Stimulated activated CD8-positive, alpha-beta memory T cell treated with anti-CD3 and anti-CD28 coated beads, Interleukin-15, amount 100 ng/mL, for 1 hour (primary cell): ENCODE measurements around the gene CTU2.
"Not testable (repeated sequence)": the region's sequence is repeated elsewhere in the genome, so short reads cannot be mapped to it uniquely, and the experiment has no call there.

ENCODE experiments used
- DNase-seq: peaks from one replicate; pipeline ENCODE4 v3.0.0-alpha.2; 2020; ENCODE audit warnings: low read depth

CTU2 gene

DNA sequence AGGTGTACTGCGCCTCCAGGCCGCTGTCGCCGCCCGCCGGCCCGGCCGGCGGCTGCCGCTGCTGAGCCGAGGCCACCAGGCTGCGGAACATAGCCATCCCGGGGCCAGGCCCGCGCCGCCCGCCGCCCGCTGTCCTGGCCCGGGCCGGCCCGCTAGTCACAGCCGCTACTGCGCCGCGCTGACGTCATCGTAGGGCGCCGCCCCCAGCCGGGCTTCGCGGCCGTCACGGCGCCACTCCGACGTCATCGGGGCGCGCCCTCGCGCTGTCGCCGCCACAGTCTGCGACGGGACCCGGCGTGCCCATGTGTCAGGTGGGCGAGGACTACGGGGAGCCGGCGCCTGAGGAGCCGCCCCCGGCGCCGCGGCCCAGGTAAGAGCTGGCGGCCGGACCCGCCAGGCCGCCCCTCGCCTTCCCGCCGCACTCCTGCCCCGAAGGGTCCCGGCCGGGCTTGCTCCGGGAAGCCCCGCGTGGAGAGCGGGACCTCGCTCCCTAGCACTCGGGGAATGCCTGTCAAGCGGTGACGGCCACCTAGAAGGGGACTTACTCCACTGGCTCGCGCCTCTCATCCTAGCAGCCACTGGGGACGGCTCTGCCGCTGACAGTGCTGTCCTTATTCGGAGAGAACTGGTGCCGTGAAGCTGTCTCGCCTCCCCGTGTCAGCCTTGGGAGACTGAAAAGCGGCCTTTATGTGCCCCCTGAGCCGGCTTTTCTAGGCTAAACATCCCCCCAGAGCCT is at the start of gene CTU2, which contains the start of gene RNF166:
Gene CTU2 (plus strand): TSS at position 275 of the 736 bp plus-strand sequence. CDS start 28 bp downstream, at position 303.
Gene RNF166 (minus strand): TSS at position 180 of the 736 bp plus-strand sequence. CDS start 83 bp downstream, at position 97.
- peak; percentile 81 for DNase-seq

DNA sequence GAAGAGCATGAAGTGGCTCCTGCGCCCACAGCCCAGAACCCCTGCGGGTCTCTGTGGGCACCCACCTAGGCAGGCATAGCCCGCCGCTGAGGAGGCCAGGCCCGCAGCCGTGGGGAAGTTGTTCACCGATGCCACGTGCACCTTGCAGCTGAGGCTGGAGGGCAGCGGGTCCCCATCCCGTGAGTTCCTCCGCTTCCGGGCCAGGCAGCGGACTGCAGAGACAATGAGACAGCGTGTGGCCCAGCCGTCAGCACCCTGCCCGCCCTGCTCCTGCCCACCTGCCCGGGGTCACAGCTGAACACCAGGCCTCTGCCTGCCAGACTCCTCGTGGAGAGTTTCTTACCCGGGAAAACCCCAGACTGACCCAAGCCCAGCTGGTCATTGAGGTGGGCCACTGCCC is 48.9 kb upstream of the CTU2 start:
- DNase-seq: no peak

DNA sequence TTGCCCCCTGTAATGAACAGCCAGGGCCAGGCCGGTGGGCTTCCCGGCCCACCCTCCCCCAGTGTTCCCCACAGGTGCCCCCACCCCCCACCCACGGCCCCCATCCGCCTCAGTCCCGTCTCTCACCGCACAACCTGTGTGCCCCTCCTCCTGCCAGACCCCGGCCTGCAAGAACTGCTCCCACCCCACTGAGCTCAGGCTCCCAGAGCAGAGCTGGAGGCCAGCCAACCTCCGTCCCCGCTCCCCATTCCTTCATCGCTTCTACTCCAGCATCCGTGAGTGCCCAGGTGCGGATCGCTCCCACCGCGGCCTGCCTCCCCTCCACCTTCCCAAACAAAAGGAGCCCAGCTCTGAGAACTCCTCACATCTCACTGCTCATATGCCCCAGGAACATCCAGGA is 47.6 kb upstream of the CTU2 start:
- DNase-seq: no peak

DNA sequence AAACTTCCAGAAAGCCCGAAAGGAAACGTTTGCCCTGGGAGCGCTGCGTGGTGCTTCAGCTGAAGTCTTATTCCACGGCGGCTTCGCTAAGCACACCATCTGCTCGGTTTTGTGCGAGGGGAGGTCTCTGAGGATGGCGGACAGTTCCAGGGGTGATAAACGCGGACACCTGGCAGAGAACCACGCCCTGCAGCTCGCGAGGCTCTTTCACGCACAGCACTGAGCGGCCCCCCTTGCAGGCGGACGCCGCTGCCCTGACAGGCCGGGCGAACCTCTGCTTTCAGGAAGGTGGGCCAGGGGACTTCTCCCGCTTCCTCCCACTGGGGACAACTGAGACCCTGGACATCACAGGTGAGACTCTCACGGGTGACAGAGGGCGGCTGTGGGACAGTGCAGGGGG is 47.1 kb upstream of the CTU2 start:
- DNase-seq: no peak

DNA sequence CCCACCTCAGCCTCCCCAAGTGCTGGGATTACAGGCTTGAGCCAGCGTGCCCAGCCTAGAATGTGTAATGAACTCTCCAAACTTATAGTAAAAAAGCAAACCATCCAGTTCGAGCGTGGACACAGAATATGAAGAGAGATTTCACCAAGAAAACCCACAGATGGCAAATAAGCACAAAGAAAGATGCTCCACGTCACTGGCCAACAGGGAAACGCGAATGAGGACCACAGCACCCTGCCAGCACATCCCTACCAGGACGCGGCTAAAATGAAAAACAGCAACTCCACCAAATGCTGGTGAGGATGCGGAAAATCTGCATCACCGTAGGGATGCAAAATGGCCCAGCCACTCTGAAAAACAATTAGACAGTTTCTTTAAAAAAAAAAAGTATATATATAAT is 44.8 kb upstream of the CTU2 start:
- no peak for DNase-seq

DNA sequence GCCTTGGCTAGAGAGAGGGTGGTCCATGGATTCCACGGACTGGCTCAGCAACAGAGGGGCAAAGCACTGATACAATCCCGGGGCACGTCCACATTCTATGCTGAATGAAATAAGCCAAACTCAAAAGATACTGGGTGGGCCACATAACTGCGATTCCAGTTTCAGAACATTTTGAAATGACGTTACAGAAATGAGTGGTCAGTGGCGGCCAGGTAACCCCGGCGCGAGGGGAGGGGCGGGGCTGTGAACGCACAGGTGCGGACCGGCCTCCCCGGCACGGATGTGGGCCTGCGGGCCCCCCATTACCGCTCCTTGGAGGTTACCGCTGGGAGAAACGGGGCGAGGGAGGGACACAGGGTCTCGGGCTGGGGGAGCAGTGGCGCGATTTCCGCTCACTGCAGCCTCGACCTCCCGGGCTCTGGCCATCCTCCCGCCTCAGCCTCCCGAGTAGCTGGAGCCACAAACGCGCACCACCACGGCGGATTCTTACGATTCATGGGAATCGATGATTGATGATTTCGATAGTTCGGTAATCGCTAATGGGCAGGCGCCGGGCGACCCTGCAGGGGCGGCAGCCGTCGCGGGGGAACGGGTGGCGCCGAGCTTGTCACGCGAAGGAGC is 44.0 kb upstream of the CTU2 start:
- DNase-seq: no peak

DNA sequence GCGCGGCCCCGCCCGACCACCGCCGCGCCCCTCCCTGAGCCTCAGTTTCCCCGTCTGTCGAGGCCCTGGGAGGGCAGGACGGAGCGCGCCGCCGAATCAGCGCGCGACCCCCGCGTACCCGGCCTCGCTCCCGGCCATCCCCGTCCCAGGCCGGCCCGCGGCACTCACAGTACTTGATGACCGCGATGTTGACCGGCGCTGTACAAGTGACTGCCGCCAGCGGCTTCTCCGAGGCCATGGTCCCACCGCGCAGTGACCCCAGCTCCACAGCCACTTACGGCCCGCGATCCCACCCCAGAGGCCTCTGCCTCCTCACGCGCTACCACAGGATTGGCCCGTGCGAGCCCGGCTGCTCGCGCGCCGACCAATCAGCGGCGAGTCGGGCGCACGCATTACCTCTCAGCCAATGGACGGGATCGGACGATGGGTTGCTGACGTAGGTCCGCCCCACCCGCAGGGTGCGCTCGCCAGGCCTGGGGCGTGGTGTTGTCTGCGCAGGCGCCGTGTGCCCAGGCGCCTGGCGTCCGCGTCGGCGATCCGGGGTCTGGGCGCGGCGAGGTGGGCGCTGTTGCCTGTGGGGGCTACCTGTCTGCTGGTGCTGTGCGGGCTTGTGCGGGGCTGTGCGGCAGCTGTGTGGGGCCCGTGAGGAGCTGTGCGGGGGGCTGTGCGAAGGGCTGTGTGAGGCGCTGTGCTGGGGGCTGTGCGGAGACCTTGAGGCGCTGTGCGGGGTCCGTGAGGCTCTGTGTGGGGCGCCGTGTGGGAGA is 43.3 kb upstream of the CTU2 start, which contains the start of gene MVD:
Gene MVD (minus strand): TSS at position 249 of the 764 bp plus-strand sequence. CDS start 11 bp downstream, at position 238.
- peak; percentile 89 for DNase-seq

DNA sequence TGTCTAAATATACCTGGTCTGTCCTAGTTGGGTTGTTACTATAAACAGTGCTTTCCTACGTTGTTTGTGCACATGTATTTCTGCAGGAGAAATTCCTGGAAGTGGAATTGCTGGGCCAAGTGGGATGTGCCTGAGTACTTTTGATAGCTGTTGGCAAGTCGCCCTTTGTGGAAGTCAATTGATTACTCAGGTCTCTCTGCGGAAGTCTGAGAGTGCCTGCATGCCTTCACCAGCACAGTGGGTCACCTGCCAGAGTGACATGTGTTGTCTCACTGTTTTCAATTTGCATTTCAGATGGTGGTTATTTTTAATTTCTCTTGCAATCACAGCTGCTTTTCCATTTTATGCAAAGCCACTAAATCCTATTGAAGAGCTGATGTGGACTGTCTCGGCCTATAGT is 41.2 kb upstream of the CTU2 start:
- no peak for DNase-seq

DNA sequence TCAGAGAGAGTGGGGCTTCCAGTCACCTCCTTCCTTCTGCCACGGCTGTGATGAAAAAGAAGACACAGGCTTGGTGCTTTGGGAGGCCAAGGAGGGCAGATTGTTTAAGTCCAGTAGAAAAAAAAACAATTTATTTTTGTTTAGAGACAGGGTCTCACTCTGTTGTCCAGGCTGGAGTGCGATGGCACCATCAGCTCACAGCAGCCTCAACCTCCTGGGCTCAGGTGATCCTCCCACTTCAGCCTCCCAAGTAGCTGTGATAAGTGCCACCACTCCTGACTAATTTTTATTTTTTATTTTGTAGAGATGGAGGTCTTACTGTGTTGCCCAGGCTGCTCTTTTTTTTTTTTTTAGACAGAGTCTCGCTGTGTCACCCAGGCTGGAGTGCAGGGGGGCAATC is 40.7 kb upstream of the CTU2 start:
- no peak for DNase-seq

DNA sequence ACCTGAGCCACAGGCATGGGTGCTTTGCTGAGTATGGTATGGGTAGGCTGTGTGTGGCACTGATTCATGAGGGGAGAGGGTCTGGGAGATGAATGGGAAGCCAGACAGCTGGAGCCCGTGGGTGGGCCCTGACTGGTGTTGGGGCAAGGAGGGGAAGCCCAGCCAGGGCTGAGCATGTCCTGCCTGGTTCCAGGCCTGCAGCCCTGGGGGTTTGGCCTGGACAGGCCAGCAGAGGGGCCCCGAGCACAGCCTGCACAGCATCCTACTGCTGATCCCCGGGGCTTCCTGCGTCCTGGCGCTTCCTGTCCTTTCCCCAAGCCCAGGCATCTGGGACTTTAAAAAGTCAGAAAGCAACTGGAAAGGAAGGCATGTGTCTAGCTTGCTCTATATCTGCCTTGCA is 38.8 kb upstream of the CTU2 start:
- no peak for DNase-seq

DNA sequence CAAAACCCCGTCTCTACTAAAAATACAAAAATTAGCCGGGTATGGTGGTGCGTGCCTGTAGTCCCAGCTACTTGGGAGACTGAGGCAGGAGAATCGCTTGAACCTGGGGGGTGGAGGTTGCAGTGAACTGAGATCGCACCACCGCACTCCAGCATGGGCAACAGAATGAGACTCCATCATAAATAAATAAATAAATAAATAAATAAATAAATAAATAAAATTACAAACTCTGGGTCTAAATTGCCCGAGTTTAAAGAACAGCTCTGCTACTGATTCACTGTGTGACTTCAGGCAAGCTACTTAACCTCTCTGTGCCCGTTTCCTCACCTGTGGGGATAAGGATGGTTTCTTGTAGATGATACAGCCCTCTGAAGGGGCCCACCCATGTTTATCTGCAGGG is 36.8 kb upstream of the CTU2 start:
- not testable (repeated sequence) for DNase-seq

DNA sequence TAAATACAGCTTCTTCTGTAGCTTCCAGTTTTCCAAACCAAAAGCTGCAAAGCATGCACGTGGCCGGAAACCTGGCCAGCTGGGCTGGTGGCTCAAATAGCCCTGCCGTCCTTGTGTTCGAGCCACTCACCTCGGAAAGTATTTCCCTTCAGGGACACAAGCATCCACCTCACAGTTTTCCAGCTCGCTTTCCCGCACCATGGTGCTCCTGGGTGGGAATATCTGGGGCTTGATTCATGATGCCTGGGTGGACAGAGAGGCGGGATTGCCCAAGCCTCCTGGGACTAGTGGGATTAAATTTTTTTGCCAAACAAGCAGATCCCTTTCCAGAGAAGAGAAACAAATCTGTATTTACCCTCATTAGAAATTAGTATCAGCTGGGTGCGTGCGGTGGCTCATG is 36.3 kb upstream of the CTU2 start:
- DNase-seq: no peak

DNA sequence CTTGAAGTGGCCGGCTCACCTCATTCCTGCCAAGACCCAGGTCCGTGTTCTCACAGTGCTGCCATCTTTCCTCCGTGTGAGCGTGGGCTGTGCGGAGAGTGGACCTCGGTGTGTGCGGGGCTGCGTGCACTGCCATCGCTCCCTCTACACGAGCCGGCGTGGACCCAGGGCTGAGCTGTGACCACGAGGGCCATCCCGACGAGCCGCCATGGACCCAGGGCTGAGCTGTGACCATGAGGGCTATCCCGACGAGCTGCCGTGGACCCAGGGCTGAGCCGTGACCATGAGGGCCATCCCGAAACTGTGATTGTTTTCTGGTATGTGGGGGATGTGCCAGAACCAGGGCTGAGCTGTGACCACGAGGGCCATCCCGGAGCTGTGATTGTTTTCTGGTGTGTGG is 34.5 kb upstream of the CTU2 start:
- no peak for DNase-seq

DNA sequence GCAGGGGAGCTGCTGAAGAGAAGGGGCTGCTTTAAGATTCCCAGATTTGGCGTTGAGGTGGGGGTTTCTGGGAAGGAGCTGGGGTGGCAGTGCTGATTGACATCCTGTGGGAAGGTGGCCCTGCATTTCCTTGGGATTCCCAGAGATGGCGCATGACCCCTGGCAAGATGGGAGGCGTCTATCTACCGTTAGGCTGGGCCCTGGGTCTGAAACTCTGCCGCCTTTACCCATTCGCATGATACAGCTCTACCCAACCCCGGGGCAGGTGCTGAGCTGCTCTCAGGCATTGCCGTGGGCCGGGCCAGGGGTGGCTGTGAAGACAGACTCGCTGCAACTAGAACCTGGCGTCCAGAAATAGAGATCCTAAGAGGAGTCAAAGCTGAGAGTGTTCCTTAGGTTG is 33.5 kb upstream of the CTU2 start:
- no peak for DNase-seq

DNA sequence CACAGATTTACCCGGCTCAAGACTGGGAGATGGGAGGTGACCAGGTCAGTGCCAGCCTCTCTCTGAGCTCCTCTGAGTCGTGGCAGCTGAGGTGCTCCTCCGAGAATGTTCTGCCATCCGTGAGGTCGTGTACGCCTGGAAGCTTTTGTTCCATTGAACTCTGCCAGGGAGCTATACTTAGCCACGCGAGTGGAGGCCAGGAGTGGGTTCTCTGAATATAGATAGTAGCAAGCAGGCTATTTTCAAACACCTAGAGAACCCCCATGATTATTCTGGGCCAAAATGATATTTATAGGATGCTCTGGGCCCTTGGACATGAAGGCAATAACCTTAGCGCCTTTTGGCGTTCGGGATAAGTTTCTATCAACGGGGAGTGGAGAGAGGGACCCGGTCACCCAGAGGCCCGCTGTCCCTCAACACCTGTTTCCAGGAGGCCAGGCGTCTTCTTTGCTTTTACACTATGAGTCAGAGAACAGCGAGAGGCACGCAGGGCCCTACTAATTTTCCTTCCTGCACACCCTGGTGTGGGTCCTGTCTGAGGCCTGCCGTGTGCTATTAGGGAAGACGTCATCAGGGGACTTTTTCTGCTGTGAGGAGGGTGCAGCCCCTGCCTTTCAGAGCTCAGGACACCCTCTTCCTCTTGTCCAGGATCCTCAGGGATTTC is 32.5 kb upstream of the CTU2 start:
- no peak for DNase-seq

DNA sequence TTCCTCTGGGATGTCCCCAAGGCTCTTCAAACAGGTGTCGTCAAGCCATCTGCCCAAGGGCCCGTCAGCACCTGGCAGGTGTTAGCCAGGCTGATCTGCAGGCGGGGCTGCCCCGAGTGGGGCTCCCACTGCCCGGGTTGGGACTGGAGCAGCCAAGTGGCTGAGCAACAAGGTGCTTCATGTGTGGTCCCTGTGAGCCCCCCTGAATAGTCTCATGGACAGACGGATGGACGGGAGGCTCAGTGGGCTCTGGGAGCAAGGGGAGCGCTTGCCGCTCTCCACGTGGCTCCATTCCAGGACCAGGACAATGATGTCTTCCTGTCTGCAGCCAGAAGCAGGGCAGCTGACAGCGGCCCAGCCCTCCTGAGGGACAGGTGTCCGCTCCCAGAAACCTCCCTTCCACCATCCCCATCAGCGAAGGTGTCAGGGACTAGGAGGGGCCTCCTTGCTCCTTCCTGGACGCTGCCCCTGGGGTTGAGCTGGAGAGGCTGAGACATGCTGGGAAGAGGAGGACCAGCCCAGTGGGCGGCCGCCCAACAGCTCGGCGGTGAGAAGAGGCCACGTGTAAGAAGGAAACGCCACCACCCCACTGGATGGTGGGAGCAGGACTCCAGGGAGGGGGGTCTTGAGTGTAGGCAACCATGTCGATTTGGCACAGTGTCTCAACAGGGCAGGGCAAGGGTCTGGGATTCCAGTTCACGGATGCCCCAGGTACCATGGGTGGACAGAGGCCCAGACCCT is 29.6 kb upstream of the CTU2 start:
- DNase-seq: no peak

DNA sequence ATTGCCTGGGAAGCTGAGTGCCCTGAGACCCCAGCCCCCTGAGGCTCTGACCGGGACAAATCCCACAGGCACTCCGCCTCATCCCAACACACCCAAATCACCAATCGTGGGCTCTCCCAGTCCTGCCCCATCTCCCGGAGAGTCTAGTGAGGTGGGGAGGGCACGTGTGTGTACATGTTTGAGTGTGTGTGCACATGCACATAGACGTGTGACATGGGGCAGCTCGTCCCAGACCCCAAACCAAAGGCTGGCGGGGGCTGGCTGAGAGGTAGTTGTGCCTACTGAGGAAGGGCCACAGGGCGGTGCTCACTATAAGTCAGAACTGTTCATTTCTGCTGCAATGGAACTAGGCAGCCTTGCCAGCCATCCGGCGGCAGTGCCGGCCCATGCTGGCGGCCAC is 28.6 kb upstream of the CTU2 start:
- DNase-seq: no peak

DNA sequence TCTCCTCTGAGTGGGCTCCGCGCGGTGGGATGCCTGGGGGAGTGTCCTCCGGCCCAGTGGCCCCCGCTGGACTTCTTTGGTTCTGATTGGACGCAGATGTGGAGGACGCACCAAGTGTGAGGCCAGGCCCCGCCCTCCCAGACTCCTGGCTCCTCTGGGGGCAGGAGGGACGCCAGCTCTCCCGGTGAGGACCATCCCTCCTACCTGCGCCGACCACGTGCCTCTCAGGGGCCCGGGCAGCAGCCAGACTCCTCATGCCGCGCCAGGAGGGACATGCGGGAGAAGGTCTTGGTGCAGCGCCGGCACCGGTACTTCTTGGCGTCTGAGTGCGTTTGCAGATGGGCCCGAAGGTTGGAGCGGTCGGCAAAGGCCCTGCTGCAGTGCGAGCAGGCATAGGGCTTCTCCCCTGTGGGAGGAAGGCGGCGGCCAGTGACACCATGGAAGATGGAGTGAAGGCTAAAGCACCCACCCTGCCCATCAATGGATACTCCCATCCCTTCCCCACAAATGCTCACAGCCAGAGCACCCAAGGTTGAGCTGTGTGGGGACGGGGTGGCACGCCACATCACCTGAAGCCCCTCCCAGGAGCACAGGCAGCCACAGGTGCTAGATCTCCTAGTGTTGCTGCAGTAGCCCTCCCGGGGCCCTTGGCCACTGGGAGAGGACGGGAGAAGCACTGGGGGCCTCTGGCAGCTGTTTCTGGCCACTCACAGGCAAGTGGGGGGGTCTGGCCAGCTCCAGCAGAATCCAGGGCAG is 27.9 kb upstream of the CTU2 start:
- DNase-seq: no peak

DNA sequence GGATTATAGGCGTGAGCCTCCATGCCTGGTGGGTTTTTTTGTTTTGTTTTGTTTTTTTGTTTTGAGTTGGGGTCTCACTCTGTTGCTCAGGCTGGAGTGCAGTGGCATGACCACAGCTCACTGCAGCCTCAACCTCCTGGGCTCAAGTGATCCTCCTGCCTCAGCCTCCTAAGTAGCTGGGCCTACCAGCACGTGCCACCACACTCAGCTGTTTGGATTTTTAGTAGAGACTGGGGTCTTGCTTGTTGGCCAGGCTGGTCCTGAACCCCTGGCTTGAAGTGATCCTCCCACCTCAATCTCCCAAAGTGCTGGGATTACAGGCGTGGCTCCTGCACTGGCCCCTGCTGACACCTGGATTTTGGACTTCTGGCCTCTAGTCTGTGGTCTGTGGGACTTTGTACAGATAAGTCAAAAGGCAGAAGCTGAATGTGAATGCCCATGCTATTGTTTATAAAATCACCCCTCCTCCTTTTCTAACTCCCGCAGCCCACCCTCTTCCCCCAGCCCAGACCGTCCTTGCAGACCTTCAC is 25.7 kb upstream of the CTU2 start:
- DNase-seq: no peak

DNA sequence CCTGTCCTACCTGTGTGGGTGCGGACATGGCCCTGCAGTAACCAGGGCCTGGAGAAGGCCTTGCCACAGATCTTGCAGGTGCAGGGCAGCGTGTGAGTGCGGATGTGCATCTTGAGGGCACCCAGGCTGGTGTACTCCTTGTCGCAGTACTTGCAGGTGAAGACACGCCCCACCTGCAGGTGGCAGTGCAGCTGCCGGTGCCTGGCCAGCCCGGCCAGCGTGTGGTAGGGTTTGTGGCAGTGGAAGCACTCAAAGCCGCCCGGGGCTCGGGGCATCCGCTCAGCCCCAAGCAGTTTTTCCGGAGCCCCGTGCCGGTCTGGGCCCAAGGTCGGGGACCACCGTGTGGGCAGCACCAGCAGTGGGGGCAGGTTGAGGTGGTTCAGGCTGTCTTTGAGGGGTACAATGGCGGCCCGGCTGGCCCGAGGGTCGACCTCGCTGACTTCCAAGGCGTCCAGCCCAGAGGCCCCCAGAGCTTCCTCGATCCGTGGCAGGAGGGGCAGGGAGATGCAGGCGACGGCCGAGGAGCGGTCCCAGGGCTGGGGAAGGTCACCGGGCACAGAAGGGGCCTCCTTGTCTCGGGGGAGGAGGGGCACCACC is 25.1 kb upstream of the CTU2 start:
- no peak for DNase-seq
